NCI-H187 (cell line): ENCODE data around the gene IL27RA.
"Not testable (repeated sequence)": the region's sequence is repeated elsewhere in the genome, so short reads cannot be mapped to it uniquely, and the experiment has no call there.

Experiments used
- DNase-seq, 2 experiments: peaks; one replicate each; lab custom pipeline; 2025; lab: John Stamatoyannopoulos, UW

IL27RA gene

DNA sequence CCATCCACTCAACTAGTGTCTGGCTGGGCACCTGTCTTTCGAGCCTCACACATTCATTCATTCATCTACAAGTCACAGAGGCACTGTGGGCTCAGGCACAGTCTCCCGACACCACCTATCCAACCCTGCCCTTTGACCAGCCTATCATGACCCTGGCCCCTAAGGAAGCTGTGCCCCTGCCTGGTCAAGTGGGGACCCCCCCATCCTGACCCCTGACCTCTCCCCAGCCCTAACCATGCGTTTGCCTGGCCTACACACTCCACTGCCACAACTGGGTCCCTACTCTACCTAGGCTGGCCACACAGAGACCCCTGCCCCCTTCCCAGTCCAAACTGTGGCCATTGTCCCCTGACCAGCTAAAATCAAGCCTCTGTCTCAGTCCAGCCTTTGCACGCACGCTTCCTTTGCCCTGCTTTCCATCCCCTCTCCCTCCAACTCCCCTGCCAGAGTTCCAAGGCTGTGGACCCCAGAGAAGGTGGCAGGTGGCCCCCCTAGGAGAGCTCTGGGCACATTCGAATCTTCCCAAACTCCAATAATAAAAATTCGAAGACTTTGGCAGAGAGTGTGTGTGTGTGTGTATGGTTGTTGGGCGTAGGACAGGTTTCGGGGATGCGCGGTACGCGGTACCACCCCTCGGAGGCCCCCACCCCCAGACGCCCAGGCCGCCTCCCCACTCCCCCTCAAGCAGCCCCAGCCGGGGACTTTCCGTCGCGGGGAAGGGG lies 404 bp upstream of the IL27RA start:
- no peak for DNase-seq

GRCh38 chr19:14033946-14034345 lies 2.4 kb downstream of the IL27RA start:
- no peak for DNase-seq

DNA sequence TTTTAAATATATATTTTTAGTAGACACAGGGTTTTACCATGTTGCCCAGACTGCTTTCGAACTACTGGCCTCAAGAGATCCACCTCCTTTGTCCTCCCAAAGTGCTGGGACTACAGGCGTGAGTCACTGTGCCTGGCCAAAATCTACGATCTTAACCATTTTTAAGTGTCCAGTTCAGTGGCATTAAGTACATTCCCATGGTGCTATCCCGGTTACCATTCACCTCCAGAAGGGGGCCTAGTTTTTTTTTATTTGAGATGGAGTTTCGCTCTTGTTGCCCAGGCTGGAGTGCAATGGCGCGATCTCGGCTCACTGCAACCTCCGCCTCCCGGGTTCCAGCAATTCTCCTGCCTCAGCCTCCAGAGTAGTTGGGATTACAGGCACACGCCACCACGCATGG lies 3.6 kb downstream of the IL27RA start:
- DNase-seq, result not testable (repeated sequence)

GRCh38 chr19:14035706-14036105 lies 4.1 kb downstream of the IL27RA start:
- DNase-seq, result no peak

DNA sequence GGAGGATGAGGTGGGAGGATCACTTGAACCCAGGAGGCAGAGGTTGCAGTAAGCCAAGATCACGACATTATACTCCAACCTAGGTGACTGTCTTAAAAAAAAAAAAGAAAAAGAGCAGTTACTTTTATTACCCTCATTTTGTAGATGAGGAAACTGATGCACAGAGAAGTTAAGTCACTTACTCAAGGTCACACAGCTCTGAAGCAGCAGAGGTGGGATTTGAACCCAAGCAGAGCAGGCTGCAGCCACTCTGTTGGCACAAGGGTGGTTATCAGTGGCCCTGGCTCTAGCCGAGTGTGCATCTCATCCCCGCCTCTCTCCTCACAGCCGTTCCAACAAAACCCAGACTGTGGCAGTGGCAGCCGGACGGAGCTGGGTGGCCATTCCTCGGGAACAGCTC lies 7.6 kb downstream of the IL27RA start:
- DNase-seq, result no peak

GRCh38 chr19:14042659-14043608 lies 11.4 kb downstream of the IL27RA start:
- not testable (repeated sequence) for DNase-seq

DNA sequence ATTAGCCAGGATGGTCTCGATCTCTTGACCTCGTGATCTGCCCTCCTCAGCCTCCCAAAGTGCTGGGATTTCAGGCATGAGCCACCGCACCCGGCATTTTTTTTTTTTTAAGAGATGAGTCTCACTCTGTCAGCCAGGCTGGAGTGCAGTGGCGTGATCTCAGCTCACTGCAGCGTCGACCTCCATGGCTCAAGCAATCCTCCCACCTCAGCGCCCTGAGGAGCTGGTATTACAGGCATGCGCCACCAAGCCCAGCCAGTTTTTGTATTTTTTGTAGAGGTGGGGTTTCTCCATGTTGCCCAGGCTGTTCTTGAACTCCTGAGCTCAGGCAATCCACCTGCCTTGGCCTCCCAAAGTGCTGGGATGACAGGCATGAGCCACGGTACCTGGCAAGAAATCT lies 16.3 kb downstream of the IL27RA start:
- not testable (repeated sequence) for DNase-seq

DNA sequence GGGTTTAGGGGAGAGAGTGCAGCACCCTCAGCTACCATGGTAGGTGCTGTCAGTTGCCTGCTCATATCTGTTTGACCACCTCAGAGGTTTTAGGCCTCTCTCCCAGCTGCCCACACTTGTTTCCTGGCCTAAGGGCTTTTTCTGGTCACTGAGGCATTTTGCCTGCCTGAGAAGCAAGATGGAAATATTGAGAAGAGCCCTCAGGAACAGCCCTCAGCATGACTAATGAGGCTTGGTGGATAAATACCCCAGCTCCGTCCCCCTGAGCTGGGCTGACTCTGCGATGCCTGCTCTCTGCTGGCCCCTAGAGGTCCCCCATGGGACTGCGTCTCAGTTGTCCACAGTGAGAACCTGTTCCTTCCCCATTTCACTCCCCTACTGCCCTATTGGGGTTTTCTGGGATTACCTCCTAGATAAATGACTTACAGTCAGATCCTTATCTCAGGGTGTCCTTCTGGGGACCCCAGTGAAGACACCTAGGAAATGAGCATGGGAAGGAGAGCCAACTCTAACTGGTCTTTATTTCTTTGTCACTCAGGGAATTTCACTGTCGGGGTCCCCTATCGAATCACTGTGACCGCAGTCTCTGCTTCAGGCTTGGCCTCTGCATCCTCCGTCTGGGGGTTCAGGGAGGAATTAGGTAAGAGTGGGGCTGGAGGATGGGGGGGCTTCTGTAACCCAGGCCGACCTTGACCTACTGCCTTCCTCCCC lies 17.0 kb downstream of the IL27RA start:
- DNase-seq, result no peak

DNA sequence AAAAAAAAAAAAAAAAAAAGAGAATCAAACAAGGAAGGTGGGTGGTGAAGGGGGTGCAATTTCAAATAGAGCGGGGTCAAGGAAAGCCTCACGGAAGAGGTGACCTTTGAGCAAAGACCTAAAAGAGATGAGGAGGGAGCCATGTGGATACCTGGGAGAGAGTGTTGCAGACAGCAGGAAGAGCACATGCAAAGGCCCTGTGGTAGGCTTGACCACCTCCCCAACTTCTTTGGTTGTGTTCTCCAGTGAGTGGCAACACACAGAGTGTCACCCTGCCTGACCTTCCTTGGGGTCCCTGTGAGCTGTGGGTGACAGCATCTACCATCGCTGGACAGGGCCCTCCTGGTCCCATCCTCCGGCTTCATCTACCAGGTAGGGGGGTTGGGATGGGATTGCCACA lies 18.9 kb downstream of the IL27RA start:
- no peak for DNase-seq

DNA sequence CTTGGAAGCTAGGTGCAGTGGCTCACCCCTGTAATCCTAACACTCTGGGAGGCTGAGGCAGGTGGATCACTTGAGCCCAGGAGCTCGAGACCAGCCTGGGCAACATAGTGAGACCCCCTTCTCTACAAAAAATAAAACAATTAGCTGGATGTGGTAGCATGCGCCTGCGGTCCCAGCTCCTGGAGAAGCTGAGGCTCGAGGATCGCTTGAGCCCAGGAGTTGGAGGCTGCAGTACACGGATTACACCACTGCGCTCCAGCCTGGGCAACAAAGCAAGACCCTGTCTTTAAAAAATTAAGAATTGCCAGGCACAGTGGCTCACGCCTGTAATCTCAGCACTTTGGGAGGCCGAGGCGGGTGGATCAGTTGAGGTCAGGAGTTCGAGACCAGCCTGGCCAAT lies 19.4 kb downstream of the IL27RA start:
- not testable (repeated sequence) for DNase-seq

GRCh38 chr19:14051980-14052379 lies 20.4 kb downstream of the IL27RA start:
- DNase-seq, result no peak

DNA sequence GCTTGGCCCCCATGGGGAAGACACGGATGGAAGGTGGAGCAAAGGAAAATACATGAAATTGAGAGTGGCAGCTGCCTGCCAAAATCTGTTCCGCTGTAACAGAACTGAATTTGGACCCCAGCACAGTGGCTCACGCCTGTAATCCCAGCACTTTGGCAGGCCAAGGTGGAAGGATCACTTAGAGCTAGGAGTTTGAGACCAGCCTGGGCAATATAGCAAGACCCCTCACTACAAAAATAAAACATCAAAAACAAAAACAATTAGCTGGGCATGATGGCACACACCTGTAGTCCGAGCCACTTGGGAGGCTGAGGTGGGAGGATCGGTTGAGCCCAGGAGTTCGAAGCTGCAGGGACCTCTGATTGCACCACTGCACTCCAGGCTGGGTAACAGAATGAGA lies 20.9 kb downstream of the IL27RA start:
- no peak for DNase-seq

DNA sequence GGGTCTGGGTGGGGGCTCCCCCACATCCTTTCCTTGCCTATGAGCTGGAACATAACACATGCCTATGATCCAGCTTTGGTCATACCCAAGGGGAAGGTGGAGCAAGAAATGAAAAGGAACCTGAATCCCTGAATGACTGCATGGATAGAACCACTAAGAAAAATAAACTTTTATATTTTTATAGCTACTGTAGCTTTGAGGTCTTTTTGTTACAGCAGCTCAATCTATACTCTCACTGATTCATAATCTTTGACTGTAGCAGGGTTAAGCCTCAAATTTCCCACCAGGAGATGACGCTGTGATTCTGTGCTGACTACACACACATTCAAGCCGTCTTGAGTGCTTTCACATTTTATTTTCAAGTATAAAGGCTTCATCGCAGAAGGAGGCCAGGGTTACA lies 21.5 kb downstream of the IL27RA start:
- DNase-seq, result no peak

DNA sequence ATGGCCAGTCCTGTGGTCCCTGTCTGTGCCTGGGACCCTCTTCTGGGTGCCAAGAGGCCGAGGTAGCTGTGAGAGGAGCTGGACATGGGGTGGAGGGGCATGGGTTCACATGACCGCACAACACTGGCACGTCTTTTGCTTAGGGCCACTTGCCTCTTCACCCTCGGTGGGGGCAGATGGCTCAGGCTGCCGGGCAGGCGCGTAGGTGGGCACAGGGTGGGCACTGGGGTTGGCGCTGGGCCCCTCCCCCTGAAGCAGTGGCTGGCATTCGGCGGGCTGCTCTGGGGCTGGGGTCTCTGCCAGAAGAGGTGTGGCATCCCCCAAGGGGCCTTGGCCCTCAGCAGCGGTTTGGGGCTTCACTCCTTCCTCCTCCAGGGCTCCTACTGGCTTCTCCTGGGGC lies 21.9 kb downstream of the IL27RA start:
- DNase-seq, result no peak

- DNase-seq, result no peak
These were observed 22.5 kb downstream of the IL27RA start for GRCh38 chr19:14054099-14054498.

DNA sequence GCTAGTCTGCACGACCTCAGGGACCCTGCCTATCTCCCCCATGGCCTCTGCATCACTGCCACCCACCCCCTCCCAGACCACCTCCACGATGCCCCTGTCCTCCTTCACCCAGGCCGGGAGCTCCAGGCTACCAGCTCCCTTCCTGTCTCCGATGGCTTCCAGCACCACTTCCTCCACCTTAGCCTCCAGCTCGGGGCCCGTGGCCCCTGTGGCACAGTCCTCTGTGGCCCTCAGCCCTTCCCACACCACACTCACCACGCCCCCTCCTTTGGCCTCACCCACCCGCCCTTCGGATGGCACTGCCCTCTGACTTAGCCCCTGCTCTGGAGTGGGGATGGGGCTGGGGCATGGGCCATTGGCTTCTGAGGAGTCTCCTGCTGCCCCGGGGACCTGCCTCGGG lies 23.2 kb downstream of the IL27RA start:
- DNase-seq, result no peak

DNA sequence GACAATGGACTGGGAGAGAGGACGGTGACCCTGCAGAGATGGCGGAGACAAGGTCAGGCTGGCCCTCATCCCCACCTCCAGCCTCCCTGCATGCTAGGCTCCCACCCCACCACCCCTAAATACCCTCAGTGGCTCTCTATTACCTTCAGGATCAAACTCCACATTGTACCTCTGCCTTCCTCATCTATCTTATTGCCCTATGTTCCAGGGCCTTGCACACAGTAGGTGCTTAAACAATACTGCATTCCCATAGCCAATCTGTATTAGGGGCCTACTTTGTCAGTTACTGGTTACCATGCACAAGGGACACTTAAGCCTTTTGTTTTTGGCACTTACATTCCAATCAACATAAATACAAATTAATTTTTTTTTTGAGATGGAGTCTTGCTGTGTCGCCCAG lies 23.8 kb downstream of the IL27RA start:
- DNase-seq, result no peak

- DNase-seq, result no peak
These were observed 24.6 kb downstream of the IL27RA start for GRCh38 chr19:14056069-14056666.

DNA sequence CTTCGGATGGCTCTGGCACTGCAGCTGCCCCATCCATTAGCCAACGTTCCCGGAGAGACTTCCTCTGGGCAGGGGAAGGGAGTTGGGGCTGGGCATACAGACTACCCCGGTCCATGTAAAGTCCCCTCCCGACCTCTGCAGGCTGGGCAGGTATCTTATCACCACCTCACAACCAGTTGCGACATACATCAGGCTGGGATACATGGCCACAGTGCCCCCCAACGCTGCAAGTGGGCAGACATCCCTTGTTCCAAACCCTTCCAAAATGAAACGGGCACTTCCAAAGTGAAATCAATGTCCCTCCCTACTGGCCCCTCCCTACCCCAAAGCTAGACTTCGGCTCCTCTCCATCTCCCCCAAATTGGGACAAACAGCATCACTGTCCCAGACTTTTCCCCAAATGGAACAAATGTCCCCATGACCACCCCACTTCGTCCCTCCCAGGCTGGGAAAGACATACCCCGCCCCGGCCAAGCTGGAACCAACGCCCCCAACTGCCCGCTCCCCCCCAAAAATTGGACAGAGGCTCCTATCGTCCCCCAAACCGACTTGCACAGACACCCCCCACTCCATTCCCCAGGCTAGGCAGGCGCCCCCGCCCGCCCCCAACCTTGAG lies 25.3 kb downstream of the IL27RA start:
- DNase-seq, result no peak

GRCh38 chr19:14058182-14059092 lies 26.9 kb downstream of the IL27RA start:
- DNase-seq, result no peak

GRCh38 chr19:14059093-14059480 lies 27.5 kb downstream of the IL27RA start:
- no peak for DNase-seq
